GM23338 (cell line): ENCODE data around the gene TUB. TPM values are rescaled to one million over a fixed set of nuclear protein-coding genes. Genes with fewer than 3 reads are reported as not detected.

ENCODE experiments used
- ATAC-seq: fragments of 200-7000 bp; cut with Tn5 transposase; 3 replicates; pipeline ENCODE4 v1.9.1; 2020
- DNase-seq: peaks from one replicate; pipeline ENCODE4 v3.0.0-alpha.2; 2015; ENCODE audit warnings: low spot score
- H2AFZ ChIP-seq: fragments of 200-600 bp; sonication (generic); 2 replicates; pipeline ENCODE4 v1.8.0; 2016; ENCODE audit warnings: antibody characterized with exemption, mild to moderate bottlenecking, moderate library complexity
- H3F3A ChIP-seq: fragments of 200-600 bp; sonication (generic); replicated peaks from 2 replicates; pipeline ENCODE4 v1.8.0; 2017; ENCODE audit warnings: antibody characterized with exemption, mixed run types, low read depth
- H3K27ac ChIP-seq: fragments of 200-600 bp; sonication (generic); 2 replicates; pipeline ENCODE4 v1.6.1; 2016; ENCODE audit warnings: low read depth
- H3K27me3 ChIP-seq: fragments of 200-600 bp; sonication (generic); 2 replicates; pipeline ENCODE4 v1.8.0; 2016; ENCODE audit warnings: mild to moderate bottlenecking, mixed run types, moderate library complexity; ENCODE audit not compliant: insufficient read depth
- H3K36me3 ChIP-seq: fragments of 200-600 bp; sonication (generic); 2 replicates; pipeline ENCODE4 v1.8.0; 2016; ENCODE audit warnings: mild to moderate bottlenecking; ENCODE audit not compliant: insufficient read depth
- H3K4me1 ChIP-seq: fragments of 200-600 bp; sonication (generic); 2 replicates; pipeline ENCODE4 v1.8.0; 2016; ENCODE audit warnings: mild to moderate bottlenecking, moderate library complexity; ENCODE audit not compliant: insufficient read depth
- H3K4me2 ChIP-seq: fragments of 200-600 bp; sonication (generic); 2 replicates; pipeline ENCODE4 v1.7.1; 2017; ENCODE audit warnings: mixed run types
- H3K4me3 ChIP-seq: fragments of 200-600 bp; sonication (generic); 2 replicates; pipeline ENCODE4 v1.6.1; 2016; ENCODE audit warnings: mixed run types
- H3K79me2 ChIP-seq: fragments of 200-600 bp; sonication (generic); replicated peaks from 2 replicates; pipeline ENCODE4 v1.8.0; 2017; ENCODE audit warnings: mild to moderate bottlenecking; ENCODE audit not compliant: insufficient read depth
- H3K9me2 ChIP-seq: fragments of 200-600 bp; sonication (generic); 2 replicates; pipeline ENCODE4 v1.8.0; 2017; ENCODE audit not compliant: insufficient read depth
- H4K20me1 ChIP-seq: fragments of 200-600 bp; sonication (generic); replicated peaks from 2 replicates; pipeline ENCODE4 v1.8.0; 2017; ENCODE audit warnings: mild to moderate bottlenecking; ENCODE audit not compliant: insufficient read depth
- H3K27ac Mint-ChIP-seq: 2 replicates; pipeline ENCODE4 v1.8.0; 2020; ENCODE audit warnings: inconsistent platforms, mild to moderate bottlenecking, moderate library complexity, mixed read lengths
- H3K27me3 Mint-ChIP-seq: 3 replicates; pipeline ENCODE4 v1.8.0; 2022; ENCODE audit warnings: low read depth, mild to moderate bottlenecking, moderate library complexity, mixed read lengths, inconsistent platforms; ENCODE audit not compliant: insufficient read depth, poor library complexity
- H3K36me3 Mint-ChIP-seq: 3 replicates; pipeline ENCODE4 v1.8.0; 2021; ENCODE audit warnings: low read depth, mild to moderate bottlenecking, inconsistent platforms, moderate library complexity, mixed read lengths
- H3K4me1 Mint-ChIP-seq: 3 replicates; pipeline ENCODE4 v1.8.0; 2020; ENCODE audit warnings: mild to moderate bottlenecking, inconsistent platforms, mixed read lengths
- H3K4me3 Mint-ChIP-seq: 3 replicates; pipeline ENCODE4 v1.8.0; 2021; ENCODE audit warnings: moderate library complexity, mild to moderate bottlenecking, inconsistent platforms, mixed read lengths
- H3K9me3 Mint-ChIP-seq: 3 replicates; pipeline ENCODE4 v1.8.0; 2020; ENCODE audit warnings: moderate library complexity, mild to moderate bottlenecking, inconsistent platforms, mixed read lengths
- CREB1 ChIP-seq: fragments of 250-450 bp; sonication (Bioruptor Pico); IDR thresholded peaks from 2 replicates; pipeline ENCODE4 v1.5.0; 2020; ENCODE audit warnings: low read depth, mild to moderate bottlenecking, moderate library complexity
- EZH2 ChIP-seq: fragments of 200-600 bp; sonication (generic); IDR thresholded peaks from one replicate; pipeline ENCODE4 v1.8.0; 2017; ENCODE audit warnings: antibody characterized with exemption, mild to moderate bottlenecking, low read depth; ENCODE audit not compliant: unreplicated experiment
- EZH2phosphoT487 ChIP-seq: fragments of 200-600 bp; sonication (generic); IDR thresholded peaks from one replicate; pipeline ENCODE4 v1.8.1; 2018; ENCODE audit warnings: antibody characterized with exemption; ENCODE audit not compliant: unreplicated experiment
- JUNB ChIP-seq: IDR thresholded peaks from one replicate; pipeline ENCODE4 v1.6.1; 2016; ENCODE audit warnings: antibody characterized with exemption; ENCODE audit not compliant: unreplicated experiment
- NANOG ChIP-seq: IDR thresholded peaks from 2 replicates; pipeline ENCODE4 v1.6.1; 2016; ENCODE audit warnings: antibody characterized with exemption, borderline replicate concordance
- POLR2AphosphoS5 ChIP-seq: IDR thresholded peaks from 2 replicates; pipeline ENCODE4 v1.6.1; 2016; ENCODE audit warnings: antibody characterized with exemption, low read depth
- STAT1 ChIP-seq: IDR thresholded peaks from one replicate; pipeline ENCODE4 v1.6.1; 2016; ENCODE audit warnings: antibody characterized with exemption; ENCODE audit not compliant: unreplicated experiment
- ZNF114 ChIP-seq: fragments of 250-450 bp; sonication (Bioruptor Pico); IDR thresholded peaks from 2 replicates; pipeline ENCODE4 v1.5.0; 2020; ENCODE audit warnings: mild to moderate bottlenecking, moderate library complexity
- ZNF331 ChIP-seq: fragments of 250-450 bp; sonication (Bioruptor Pico); IDR thresholded peaks from 2 replicates; pipeline ENCODE4 v1.5.0; 2020; ENCODE audit warnings: low read depth, mild to moderate bottlenecking, moderate library complexity
- polyA plus RNA-seq: library from polyadenylated mRNA; unstranded; fragments of >200 nt; fragmentation: Nextera tagmentation; extraction: Ambion mirVana; gene quantifications from 2 replicates; pipeline ENCODE4 v1.2.1, GENCODE V29; 2016
- total RNA-seq: library from RNA; depleted of rRNA; stranded (reverse); fragments of >200 nt; shearing (Covaris generic); gene quantifications from 2 replicates; pipeline ENCODE4 v1.2.3, GENCODE V29; 2014
- TF ChIP-seq, protein P1 (sequence below), 2 experiments: fragments of 200-600 bp in 1 of 2; sonication (generic) in 1 of 2; conservative IDR thresholded peaks; 2 replicates each; pipeline versions ENCODE4 v1.5.1 to v1.6.1; 2016 to 2017; ENCODE audit warnings: antibody characterized with exemption in 2 of 2, low read depth in 2 of 2, mild to moderate bottlenecking in 2 of 2, moderate library complexity in 1 of 2
- TF ChIP-seq, protein P2 (sequence below): fragments of 250-450 bp; sonication (Bioruptor Pico); IDR thresholded peaks from 2 replicates; pipeline ENCODE4 v1.5.0; 2020; ENCODE audit warnings: mild to moderate bottlenecking, moderate library complexity
- TF ChIP-seq, protein P3 (sequence below): IDR thresholded peaks from 2 replicates; pipeline ENCODE4 v1.6.1; 2016; ENCODE audit warnings: antibody characterized with exemption
- TF ChIP-seq, protein P4 (sequence below): IDR thresholded peaks from one replicate; pipeline ENCODE4 v1.6.1; 2018; ENCODE audit warnings: antibody characterized with exemption; ENCODE audit not compliant: unreplicated experiment

Gene TUB
- total and polyA plus RNA-seq, 2 experiments from 2014 or later: 5.5 to 30.4 TPM

DNA sequence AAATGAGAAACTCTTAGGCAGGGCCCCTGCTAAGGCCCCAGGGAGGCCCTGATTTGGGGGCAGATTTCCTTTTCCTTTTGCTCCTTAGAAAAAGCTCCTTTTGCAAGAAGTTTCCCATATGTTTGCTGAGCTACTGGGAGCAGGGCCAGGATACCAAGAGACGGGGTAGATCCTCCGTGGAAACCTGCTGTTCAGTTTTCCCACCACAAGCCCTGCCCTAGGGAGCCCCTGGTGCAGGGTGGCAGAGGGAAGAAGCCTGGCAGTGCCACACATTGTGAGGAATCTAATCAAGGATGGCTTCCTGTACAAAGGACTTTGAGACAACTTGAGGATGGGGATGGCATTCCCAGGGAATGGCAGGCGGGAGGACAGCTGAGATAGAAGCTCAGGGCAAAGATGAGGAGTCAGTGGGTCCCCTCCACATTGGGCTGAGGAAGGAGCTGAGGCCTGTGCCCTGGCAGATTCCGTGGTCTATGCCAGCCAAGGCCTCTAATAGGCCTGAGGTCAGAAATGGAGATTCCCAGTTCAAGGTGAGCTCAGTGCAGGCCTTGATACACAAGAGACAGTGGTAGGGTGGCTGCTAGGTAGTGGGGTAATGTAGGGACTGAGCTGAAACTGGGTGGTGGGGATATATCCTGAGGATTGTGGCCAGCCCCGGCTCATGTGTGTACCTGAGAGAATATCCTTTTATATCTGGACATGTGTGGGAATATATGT lies 15.0 kb downstream of the TUB start:
- H3K4me3 ChIP-seq: no peak overlapping the region
- ATAC-seq (no peak), DNase-seq (no peak)
- peaks cover 32% of the 10 kb centered on the region for H3K36me3 Mint-ChIP-seq
- H3K36me3 ChIP-seq: peaks cover 5% of the 10 kb centered on the region
- no peak overlapping the region for H3K4me2 ChIP-seq
- peaks cover 7% of the 10 kb centered on the region for H3K27me3 Mint-ChIP-seq
- H3K9me2 ChIP-seq: no peaks in the 10 kb centered on the region
- H2AFZ ChIP-seq: no peak overlapping the region
- no peaks in the 10 kb centered on the region; the same call in 1 of the 2 replicates for H4K20me1 ChIP-seq
- TF ChIP-seq ZNF114 (CRISPR knock-in tag) (no peak), EZH2phosphoT487 (no peak), POLR2AphosphoS5 (no peak), CREB1 (CRISPR knock-in tag) (no peak), JUNB (no peak), STAT1 (no peak), ZNF331 (CRISPR knock-in tag) (no peak), NANOG (no peak), EZH2 (no peak)
- TF ChIP-seq, protein P1, sequence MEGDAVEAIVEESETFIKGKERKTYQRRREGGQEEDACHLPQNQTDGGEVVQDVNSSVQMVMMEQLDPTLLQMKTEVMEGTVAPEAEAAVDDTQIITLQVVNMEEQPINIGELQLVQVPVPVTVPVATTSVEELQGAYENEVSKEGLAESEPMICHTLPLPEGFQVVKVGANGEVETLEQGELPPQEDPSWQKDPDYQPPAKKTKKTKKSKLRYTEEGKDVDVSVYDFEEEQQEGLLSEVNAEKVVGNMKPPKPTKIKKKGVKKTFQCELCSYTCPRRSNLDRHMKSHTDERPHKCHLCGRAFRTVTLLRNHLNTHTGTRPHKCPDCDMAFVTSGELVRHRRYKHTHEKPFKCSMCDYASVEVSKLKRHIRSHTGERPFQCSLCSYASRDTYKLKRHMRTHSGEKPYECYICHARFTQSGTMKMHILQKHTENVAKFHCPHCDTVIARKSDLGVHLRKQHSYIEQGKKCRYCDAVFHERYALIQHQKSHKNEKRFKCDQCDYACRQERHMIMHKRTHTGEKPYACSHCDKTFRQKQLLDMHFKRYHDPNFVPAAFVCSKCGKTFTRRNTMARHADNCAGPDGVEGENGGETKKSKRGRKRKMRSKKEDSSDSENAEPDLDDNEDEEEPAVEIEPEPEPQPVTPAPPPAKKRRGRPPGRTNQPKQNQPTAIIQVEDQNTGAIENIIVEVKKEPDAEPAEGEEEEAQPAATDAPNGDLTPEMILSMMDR (conservative IDR thresholded peaks at IDR 0.05; ENCODE audit: low read depth in 2 of 2): no peak
- TF ChIP-seq, protein P2, sequence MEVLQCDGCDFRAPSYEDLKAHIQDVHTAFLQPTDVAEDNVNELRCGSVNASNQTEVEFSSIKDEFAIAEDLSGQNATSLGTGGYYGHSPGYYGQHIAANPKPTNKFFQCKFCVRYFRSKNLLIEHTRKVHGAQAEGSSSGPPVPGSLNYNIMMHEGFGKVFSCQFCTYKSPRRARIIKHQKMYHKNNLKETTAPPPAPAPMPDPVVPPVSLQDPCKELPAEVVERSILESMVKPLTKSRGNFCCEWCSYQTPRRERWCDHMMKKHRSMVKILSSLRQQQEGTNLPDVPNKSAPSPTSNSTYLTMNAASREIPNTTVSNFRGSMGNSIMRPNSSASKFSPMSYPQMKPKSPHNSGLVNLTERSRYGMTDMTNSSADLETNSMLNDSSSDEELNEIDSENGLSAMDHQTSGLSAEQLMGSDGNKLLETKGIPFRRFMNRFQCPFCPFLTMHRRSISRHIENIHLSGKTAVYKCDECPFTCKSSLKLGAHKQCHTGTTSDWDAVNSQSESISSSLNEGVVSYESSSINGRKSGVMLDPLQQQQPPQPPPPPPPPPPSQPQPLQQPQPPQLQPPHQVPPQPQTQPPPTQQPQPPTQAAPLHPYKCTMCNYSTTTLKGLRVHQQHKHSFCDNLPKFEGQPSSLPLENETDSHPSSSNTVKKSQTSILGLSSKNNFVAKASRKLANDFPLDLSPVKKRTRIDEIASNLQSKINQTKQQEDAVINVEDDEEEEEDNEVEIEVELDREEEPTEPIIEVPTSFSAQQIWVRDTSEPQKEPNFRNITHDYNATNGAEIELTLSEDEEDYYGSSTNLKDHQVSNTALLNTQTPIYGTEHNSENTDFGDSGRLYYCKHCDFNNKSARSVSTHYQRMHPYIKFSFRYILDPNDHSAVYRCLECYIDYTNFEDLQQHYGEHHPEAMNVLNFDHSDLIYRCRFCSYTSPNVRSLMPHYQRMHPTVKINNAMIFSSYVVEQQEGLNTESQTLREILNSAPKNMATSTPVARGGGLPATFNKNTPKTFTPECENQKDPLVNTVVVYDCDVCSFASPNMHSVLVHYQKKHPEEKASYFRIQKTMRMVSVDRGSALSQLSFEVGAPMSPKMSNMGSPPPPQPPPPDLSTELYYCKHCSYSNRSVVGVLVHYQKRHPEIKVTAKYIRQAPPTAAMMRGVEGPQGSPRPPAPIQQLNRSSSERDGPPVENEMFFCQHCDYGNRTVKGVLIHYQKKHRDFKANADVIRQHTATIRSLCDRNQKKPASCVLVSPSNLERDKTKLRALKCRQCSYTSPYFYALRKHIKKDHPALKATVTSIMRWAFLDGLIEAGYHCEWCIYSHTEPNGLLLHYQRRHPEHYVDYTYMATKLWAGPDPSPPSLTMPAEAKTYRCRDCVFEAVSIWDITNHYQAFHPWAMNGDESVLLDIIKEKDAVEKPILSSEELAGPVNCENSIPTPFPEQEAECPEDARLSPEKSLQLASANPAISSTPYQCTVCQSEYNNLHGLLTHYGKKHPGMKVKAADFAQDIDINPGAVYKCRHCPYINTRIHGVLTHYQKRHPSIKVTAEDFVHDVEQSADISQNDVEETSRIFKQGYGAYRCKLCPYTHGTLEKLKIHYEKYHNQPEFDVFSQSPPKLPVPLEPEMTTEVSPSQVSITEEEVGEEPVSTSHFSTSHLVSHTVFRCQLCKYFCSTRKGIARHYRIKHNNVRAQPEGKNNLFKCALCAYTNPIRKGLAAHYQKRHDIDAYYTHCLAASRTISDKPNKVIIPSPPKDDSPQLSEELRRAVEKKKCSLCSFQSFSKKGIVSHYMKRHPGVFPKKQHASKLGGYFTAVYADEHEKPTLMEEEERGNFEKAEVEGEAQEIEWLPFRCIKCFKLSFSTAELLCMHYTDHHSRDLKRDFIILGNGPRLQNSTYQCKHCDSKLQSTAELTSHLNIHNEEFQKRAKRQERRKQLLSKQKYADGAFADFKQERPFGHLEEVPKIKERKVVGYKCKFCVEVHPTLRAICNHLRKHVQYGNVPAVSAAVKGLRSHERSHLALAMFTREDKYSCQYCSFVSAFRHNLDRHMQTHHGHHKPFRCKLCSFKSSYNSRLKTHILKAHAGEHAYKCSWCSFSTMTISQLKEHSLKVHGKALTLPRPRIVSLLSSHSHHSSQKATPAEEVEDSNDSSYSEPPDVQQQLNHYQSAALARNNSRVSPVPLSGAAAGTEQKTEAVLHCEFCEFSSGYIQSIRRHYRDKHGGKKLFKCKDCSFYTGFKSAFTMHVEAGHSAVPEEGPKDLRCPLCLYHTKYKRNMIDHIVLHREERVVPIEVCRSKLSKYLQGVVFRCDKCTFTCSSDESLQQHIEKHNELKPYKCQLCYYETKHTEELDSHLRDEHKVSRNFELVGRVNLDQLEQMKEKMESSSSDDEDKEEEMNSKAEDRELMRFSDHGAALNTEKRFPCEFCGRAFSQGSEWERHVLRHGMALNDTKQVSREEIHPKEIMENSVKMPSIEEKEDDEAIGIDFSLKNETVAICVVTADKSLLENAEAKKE (CRISPR knock-in tag): no peak
- TF ChIP-seq, protein P3, sequence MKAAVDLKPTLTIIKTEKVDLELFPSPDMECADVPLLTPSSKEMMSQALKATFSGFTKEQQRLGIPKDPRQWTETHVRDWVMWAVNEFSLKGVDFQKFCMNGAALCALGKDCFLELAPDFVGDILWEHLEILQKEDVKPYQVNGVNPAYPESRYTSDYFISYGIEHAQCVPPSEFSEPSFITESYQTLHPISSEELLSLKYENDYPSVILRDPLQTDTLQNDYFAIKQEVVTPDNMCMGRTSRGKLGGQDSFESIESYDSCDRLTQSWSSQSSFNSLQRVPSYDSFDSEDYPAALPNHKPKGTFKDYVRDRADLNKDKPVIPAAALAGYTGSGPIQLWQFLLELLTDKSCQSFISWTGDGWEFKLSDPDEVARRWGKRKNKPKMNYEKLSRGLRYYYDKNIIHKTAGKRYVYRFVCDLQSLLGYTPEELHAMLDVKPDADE: no peak
- TF ChIP-seq, protein P4, sequence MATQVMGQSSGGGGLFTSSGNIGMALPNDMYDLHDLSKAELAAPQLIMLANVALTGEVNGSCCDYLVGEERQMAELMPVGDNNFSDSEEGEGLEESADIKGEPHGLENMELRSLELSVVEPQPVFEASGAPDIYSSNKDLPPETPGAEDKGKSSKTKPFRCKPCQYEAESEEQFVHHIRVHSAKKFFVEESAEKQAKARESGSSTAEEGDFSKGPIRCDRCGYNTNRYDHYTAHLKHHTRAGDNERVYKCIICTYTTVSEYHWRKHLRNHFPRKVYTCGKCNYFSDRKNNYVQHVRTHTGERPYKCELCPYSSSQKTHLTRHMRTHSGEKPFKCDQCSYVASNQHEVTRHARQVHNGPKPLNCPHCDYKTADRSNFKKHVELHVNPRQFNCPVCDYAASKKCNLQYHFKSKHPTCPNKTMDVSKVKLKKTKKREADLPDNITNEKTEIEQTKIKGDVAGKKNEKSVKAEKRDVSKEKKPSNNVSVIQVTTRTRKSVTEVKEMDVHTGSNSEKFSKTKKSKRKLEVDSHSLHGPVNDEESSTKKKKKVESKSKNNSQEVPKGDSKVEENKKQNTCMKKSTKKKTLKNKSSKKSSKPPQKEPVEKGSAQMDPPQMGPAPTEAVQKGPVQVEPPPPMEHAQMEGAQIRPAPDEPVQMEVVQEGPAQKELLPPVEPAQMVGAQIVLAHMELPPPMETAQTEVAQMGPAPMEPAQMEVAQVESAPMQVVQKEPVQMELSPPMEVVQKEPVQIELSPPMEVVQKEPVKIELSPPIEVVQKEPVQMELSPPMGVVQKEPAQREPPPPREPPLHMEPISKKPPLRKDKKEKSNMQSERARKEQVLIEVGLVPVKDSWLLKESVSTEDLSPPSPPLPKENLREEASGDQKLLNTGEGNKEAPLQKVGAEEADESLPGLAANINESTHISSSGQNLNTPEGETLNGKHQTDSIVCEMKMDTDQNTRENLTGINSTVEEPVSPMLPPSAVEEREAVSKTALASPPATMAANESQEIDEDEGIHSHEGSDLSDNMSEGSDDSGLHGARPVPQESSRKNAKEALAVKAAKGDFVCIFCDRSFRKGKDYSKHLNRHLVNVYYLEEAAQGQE: no peak
- H3K27ac ChIP-seq: no peak overlapping the region
- no peaks in the 10 kb centered on the region for H3F3A ChIP-seq
- no peaks in the 10 kb centered on the region for H3K4me1 ChIP-seq
- H3K4me1 Mint-ChIP-seq: no peaks in the 10 kb centered on the region
- H3K4me3 Mint-ChIP-seq: no peak overlapping the region
- no peak overlapping the region for H3K27ac Mint-ChIP-seq
- H3K9me3 Mint-ChIP-seq: no peaks in the 10 kb centered on the region
- H3K27me3 ChIP-seq: no peaks in the 10 kb centered on the region
- H3K79me2 ChIP-seq: no peaks in the 10 kb centered on the region
